Smooth muscle cell (in vitro differentiated cells): Measurements from ENCODE around the gene FOSL1. TPM values are rescaled to one million over a fixed set of nuclear protein-coding genes. Genes with fewer than 3 reads are reported as not detected.
A peak's percentile ranks its signal among the peaks of the same experiment; 100 is the strongest.

Source experiments
- DNase-seq: peaks from one replicate; lab custom pipeline; 2025; ENCODE audit not compliant: unreplicated experiment; lab: John Stamatoyannopoulos, UW
- H2AFZ ChIP-seq: fragments of 200-600 bp; sonication (generic); 2 replicates; pipeline ENCODE4 v1.6.0; 2016; ENCODE audit warnings: antibody characterized with exemption, low read depth, mild to moderate bottlenecking
- H3F3A ChIP-seq: fragments of 200-600 bp; sonication (generic); 2 replicates; pipeline ENCODE4 v1.6.0; 2017; ENCODE audit warnings: antibody characterized with exemption, low read depth
- H3K27ac ChIP-seq: fragments of 200-600 bp; sonication (generic); 2 replicates; pipeline ENCODE4 v1.5.1; 2016; ENCODE audit warnings: low read depth, mild to moderate bottlenecking
- H3K27me3 ChIP-seq: fragments of 200-600 bp; sonication (generic); 2 replicates; pipeline ENCODE4 v1.6.1; 2016; ENCODE audit warnings: low read depth, mild to moderate bottlenecking
- H3K36me3 ChIP-seq: fragments of 200-600 bp; sonication (generic); 2 replicates; pipeline ENCODE4 v1.5.1; 2016; ENCODE audit warnings: low read depth
- H3K4me1 ChIP-seq: fragments of 200-600 bp; sonication (generic); 2 replicates; pipeline ENCODE4 v1.5.1; 2016; ENCODE audit warnings: low read depth
- H3K4me2 ChIP-seq: fragments of 200-600 bp; sonication (generic); 2 replicates; pipeline ENCODE4 v1.6.0; 2016; ENCODE audit warnings: mild to moderate bottlenecking
- H3K4me3 ChIP-seq: fragments of 200-600 bp; sonication (generic); 2 replicates; pipeline ENCODE4 v1.5.1; 2016; ENCODE audit warnings: mild to moderate bottlenecking
- H3K79me2 ChIP-seq: fragments of 200-600 bp; sonication (generic); 2 replicates; pipeline ENCODE4 v1.6.0; 2016; ENCODE audit warnings: low read depth, mild to moderate bottlenecking
- H3K9ac ChIP-seq: fragments of 200-600 bp; sonication (generic); 2 replicates; pipeline ENCODE4 v1.6.0; 2016; ENCODE audit warnings: low read depth
- H3K9me3 ChIP-seq: fragments of 200-600 bp; sonication (generic); replicated peaks from 2 replicates; pipeline ENCODE4 v1.5.1; 2016; ENCODE audit warnings: low read depth
- H4K20me1 ChIP-seq: fragments of 200-600 bp; sonication (generic); 2 replicates; pipeline ENCODE4 v1.6.0; 2016; ENCODE audit warnings: low read depth
- CTCF ChIP-seq: fragments of 200-600 bp; sonication (generic); IDR thresholded peaks from 2 replicates; pipeline ENCODE4 v1.5.1; 2017; ENCODE audit warnings: borderline replicate concordance, mild to moderate bottlenecking, antibody characterized with exemption; ENCODE audit not compliant: insufficient read depth, poor library complexity, severe bottlenecking
- WGBS: methylation state at CpG from one replicate; pipeline ENCODE4 v1.1.7; 2016; ENCODE audit warnings: low lambda C conversion rate; 5-methylcytosine and 5-hydroxymethylcytosine counted together
- polyA plus RNA-seq: library from polyadenylated mRNA; unstranded; fragments of >200 nt; fragmentation: Nextera tagmentation; extraction: Ambion mirVana; gene quantifications from 2 replicates; pipeline ENCODE4 v1.2.1, GENCODE V29; 2016
- total RNA-seq: library from RNA; depleted of rRNA; stranded (reverse); fragments of >200 nt; gene quantifications from 2 replicates; pipeline ENCODE4 v1.2.3, GENCODE V29; 2014

Gene FOSL1
- total and polyA plus RNA-seq, 2 experiments from 2014 or later: 15.8 to 26.1 TPM

- peaks cover 27% of the 10 kb centered on the region for H4K20me1 ChIP-seq
- 5% methylated on average over 14 of the region's 23 CpGs for WGBS
Observed at GRCh38 chr11:65887723-65888162, 12.4 kb downstream of the FOSL1 start.

GRCh38 chr11:65886826-65887722, 13.1 kb downstream of the FOSL1 start:
- H3K9me3 ChIP-seq: no peaks in the 10 kb centered on the region
- no peaks in the 10 kb centered on the region for H3K27me3 ChIP-seq
- H3K27ac ChIP-seq: peak overlapping the region; percentile 89
- peaks cover 21% of the 10 kb centered on the region for H3K4me1 ChIP-seq
- H2AFZ ChIP-seq: no peak overlapping the region
- H3K79me2 ChIP-seq: peaks cover 22% of the 10 kb centered on the region
- H3K36me3 ChIP-seq: no peaks in the 10 kb centered on the region
- peak overlapping the region; percentile 91 for H3K4me2 ChIP-seq
- H3F3A ChIP-seq: peaks cover 16% of the 10 kb centered on the region
- peaks cover 20% of the 10 kb centered on the region for H4K20me1 ChIP-seq
- DNase-seq: no peak
- H3K9ac ChIP-seq: peak overlapping the region; percentile 73
- no peak for TF ChIP-seq CTCF
- 90% methylated on average over 14 of the region's 14 CpGs for WGBS
- H3K4me3 ChIP-seq: peak overlapping the region; percentile 77

More at GRCh38 chr11:65887723-65888162, 12.4 kb downstream of the FOSL1 start:
- H3K9me3 ChIP-seq: no peaks in the 10 kb centered on the region
- peak overlapping the region; percentile 91 for H3K4me2 ChIP-seq
- H3K4me1 ChIP-seq: peaks cover 22% of the 10 kb centered on the region
- peak overlapping the region; percentile 77 for H3K4me3 ChIP-seq
- H3K36me3 ChIP-seq: no peaks in the 10 kb centered on the region
- H3K27ac ChIP-seq: peak overlapping the region; percentile 89
- H3F3A ChIP-seq: peaks cover 16% of the 10 kb centered on the region
- no peak for TF ChIP-seq CTCF
- H3K9ac ChIP-seq: peak overlapping the region; percentile 73
- H3K79me2 ChIP-seq: peaks cover 25% of the 10 kb centered on the region
- DNase-seq: no peak
- peak overlapping the region; percentile 79 for H2AFZ ChIP-seq
- no peaks in the 10 kb centered on the region for H3K27me3 ChIP-seq

- Histone ChIP-seq H3K4me2 (no peak overlapping the region), H4K20me1 (peaks cover 9% of the 10 kb centered on the region), H3K4me3 (no peak overlapping the region), H3K27ac (no peak overlapping the region), H3K9ac (no peak overlapping the region), H3K27me3 (no peaks in the 10 kb centered on the region), H3F3A (peaks cover 16% of the 10 kb centered on the region), H3K36me3 (no peaks in the 10 kb centered on the region), H3K9me3 (no peaks in the 10 kb centered on the region), H2AFZ (no peak overlapping the region), H3K79me2 (peaks cover 17% of the 10 kb centered on the region), H3K4me1 (peaks cover 16% of the 10 kb centered on the region)
- TF ChIP-seq CTCF: no peak
- DNase-seq: no peak
- 95% methylated on average over 12 of the region's 12 CpGs for WGBS
Observed at GRCh38 chr11:65885808-65886536, 14.2 kb downstream of the FOSL1 start.
